HUES48 (cell line): ENCODE results near the gene TBRG4.

Experiments
- H3K27ac ChIP-seq: one replicate; pipeline ENCODE4 v1.7.0; 2013; ENCODE audit warnings: low read depth, low read length, inconsistent platforms
- H3K27me3 ChIP-seq: 2 replicates; pipeline ENCODE4 v1.6.1; 2013; ENCODE audit warnings: mild to moderate bottlenecking, low read length; ENCODE audit not compliant: control insufficient read depth, insufficient read depth
- H3K36me3 ChIP-seq: 2 replicates; pipeline ENCODE4 v1.6.1; 2013; ENCODE audit warnings: low read length; ENCODE audit not compliant: control insufficient read depth, insufficient read depth
- H3K4me1 ChIP-seq: 2 replicates; pipeline ENCODE4 v1.6.1; 2013; ENCODE audit warnings: mild to moderate bottlenecking, low read length; ENCODE audit not compliant: control insufficient read depth, insufficient read depth
- H3K4me3 ChIP-seq: 2 replicates; pipeline ENCODE4 v1.5.1; 2013; ENCODE audit warnings: mild to moderate bottlenecking, low read depth, low read length
- H3K9ac ChIP-seq: 2 replicates; pipeline ENCODE4 v1.6.1; 2013; ENCODE audit warnings: mild to moderate bottlenecking, low read depth, low read length, moderate library complexity
- H3K9me3 ChIP-seq: 2 replicates; pipeline ENCODE4 v1.6.1; 2013; ENCODE audit warnings: low read length; ENCODE audit not compliant: control insufficient read depth, insufficient read depth

Gene TBRG4

GRCh38 chr7:45126920-45127319, 15.4 kb upstream of the TBRG4 start:
- H3K4me3 ChIP-seq: no peak overlapping the region
- H3K27ac ChIP-seq: no peak overlapping the region
- H3K9me3 ChIP-seq: no peaks in the 10 kb centered on the region
- H3K4me1 ChIP-seq: peaks cover 14% of the 10 kb centered on the region
- H3K36me3 ChIP-seq: no peaks in the 10 kb centered on the region
- H3K27me3 ChIP-seq: no peaks in the 10 kb centered on the region
- H3K9ac ChIP-seq: no peak overlapping the region

GRCh38 chr7:45126201-45126600, 14.7 kb upstream of the TBRG4 start:
- peaks cover 14% of the 10 kb centered on the region for H3K4me1 ChIP-seq
- H3K4me3 ChIP-seq: no peak overlapping the region
- H3K27me3 ChIP-seq: no peaks in the 10 kb centered on the region
- H3K36me3 ChIP-seq: no peaks in the 10 kb centered on the region
- no peaks in the 10 kb centered on the region for H3K9me3 ChIP-seq
- H3K9ac ChIP-seq: no peak overlapping the region
- H3K27ac ChIP-seq: no peak overlapping the region

- Histone ChIP-seq H3K9ac (no peak overlapping the region), H3K4me3 (no peak overlapping the region), H3K9me3 (no peaks in the 10 kb centered on the region), H3K36me3 (no peaks in the 10 kb centered on the region), H3K4me1 (peaks cover 14% of the 10 kb centered on the region), H3K27me3 (no peaks in the 10 kb centered on the region), H3K27ac (no peak overlapping the region)
Observed at GRCh38 chr7:45125193-45125904, 13.9 kb upstream of the TBRG4 start.

- H3K36me3 ChIP-seq: no peaks in the 10 kb centered on the region
- no peak overlapping the region for H3K4me3 ChIP-seq
- H3K27ac ChIP-seq: peak overlapping the region; percentile 2
- no peaks in the 10 kb centered on the region for H3K27me3 ChIP-seq
- no peaks in the 10 kb centered on the region for H3K9me3 ChIP-seq
- peaks cover 14% of the 10 kb centered on the region for H3K4me1 ChIP-seq
- no peak overlapping the region for H3K9ac ChIP-seq
Observed at GRCh38 chr7:45123913-45124710, 12.6 kb upstream of the TBRG4 start.

GRCh38 chr7:45122975-45123860, 11.7 kb upstream of the TBRG4 start:
- H3K4me1 ChIP-seq: peaks cover 14% of the 10 kb centered on the region
- H3K27me3 ChIP-seq: no peaks in the 10 kb centered on the region
- H3K27ac ChIP-seq: no peak overlapping the region
- H3K4me3 ChIP-seq: no peak overlapping the region
- no peaks in the 10 kb centered on the region for H3K9me3 ChIP-seq
- no peaks in the 10 kb centered on the region for H3K36me3 ChIP-seq
- no peak overlapping the region for H3K9ac ChIP-seq

DNA sequence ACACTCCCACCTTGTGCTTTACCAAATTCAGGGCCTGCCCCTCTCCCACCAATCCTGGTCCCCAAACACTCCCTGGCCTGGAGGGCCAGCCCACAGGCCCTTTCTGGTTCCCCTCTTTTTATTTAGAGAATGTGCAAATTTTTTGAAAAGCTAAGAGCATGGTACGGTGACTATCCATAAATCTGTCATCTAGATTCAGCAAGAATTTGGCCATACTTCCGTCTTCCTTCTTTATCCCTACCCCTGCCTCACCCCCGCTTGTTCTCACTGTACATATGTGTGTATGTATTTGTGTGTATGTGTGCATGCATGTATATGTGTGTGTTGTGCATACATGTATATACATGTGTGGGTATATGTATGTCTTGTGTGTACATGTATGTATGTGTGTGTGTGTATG, 8.1 kb upstream of the TBRG4 start:
- Histone ChIP-seq H3K4me1 (peaks cover 14% of the 10 kb centered on the region), H3K9me3 (no peaks in the 10 kb centered on the region), H3K4me3 (no peak overlapping the region), H3K27me3 (no peaks in the 10 kb centered on the region), H3K9ac (no peak overlapping the region), H3K27ac (no peak overlapping the region), H3K36me3 (no peaks in the 10 kb centered on the region)

DNA sequence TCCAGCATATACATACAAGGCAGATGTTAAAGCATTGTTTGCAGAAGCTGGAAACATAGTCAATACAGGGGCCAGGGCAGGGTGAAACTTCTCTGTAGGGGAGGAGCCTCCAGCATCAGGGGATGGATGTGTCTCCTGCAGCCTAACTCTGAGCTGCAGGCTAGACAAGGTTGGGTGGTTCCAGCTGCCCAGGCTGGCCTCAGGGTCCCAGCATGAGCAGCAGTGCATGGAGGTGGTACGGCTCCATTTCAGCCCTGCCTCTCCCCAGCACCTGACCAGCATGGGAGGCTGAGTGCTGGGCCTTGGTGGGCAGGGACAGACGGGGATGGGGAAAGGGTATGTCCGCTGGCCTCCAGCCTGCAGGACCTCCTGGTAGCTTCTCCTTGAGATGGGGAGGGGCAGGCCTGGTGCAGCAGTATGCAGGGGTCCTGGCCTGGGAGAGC, 7.4 kb upstream of the TBRG4 start:
- H3K36me3 ChIP-seq: no peaks in the 10 kb centered on the region
- H3K4me3 ChIP-seq: no peak overlapping the region
- H3K9ac ChIP-seq: no peak overlapping the region
- H3K9me3 ChIP-seq: no peaks in the 10 kb centered on the region
- H3K27me3 ChIP-seq: no peaks in the 10 kb centered on the region
- H3K4me1 ChIP-seq: peaks cover 9% of the 10 kb centered on the region; the same call in 1 of the 2 replicates
- no peak overlapping the region for H3K27ac ChIP-seq

GRCh38 chr7:45118292-45118691, 6.8 kb upstream of the TBRG4 start:
- H3K36me3 ChIP-seq: no peaks in the 10 kb centered on the region
- H3K9me3 ChIP-seq: no peaks in the 10 kb centered on the region
- no peak overlapping the region for H3K4me3 ChIP-seq
- H3K4me1 ChIP-seq: peaks cover 3% of the 10 kb centered on the region; the same call in 1 of the 2 replicates
- H3K9ac ChIP-seq: no peak overlapping the region
- no peaks in the 10 kb centered on the region for H3K27me3 ChIP-seq
- no peak overlapping the region for H3K27ac ChIP-seq

- no peaks in the 10 kb centered on the region for H3K27me3 ChIP-seq
Observed at GRCh38 chr7:45117582-45117981, 6.1 kb upstream of the TBRG4 start.

DNA sequence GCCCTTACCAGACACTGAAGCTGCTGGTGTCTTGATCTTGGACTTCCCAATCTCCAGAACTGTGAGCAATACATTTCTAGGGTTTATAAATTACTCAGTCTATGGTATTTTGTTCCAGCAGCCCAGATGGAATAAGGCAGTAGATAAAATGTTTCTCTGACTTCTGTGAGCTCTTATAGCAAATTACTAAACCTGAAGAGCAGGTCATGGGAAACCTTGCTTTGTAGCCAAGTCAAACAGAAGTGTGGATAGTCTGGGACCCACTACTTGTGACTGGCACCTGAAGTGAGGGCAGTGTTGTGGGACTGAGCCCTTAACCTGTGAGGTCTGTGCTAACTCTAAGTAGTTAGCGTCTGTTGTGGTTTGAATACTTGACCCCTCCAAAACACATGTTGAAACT, 4.6 kb upstream of the TBRG4 start:
- no peak overlapping the region for H3K4me3 ChIP-seq
- H3K27ac ChIP-seq: no peak overlapping the region
- H3K36me3 ChIP-seq: no peaks in the 10 kb centered on the region
- no peaks in the 10 kb centered on the region for H3K4me1 ChIP-seq
- H3K9me3 ChIP-seq: no peaks in the 10 kb centered on the region
- H3K27me3 ChIP-seq: no peaks in the 10 kb centered on the region
- H3K9ac ChIP-seq: no peak overlapping the region

More at GRCh38 chr7:45117582-45117981, 6.1 kb upstream of the TBRG4 start:
- Histone ChIP-seq H3K27ac (no peak overlapping the region), H3K9ac (no peak overlapping the region), H3K4me3 (no peak overlapping the region), H3K36me3 (no peaks in the 10 kb centered on the region), H3K4me1 (no peaks in the 10 kb centered on the region), H3K9me3 (no peaks in the 10 kb centered on the region)
